Measurements from ENCODE around the gene RIPK1.

DNA sequence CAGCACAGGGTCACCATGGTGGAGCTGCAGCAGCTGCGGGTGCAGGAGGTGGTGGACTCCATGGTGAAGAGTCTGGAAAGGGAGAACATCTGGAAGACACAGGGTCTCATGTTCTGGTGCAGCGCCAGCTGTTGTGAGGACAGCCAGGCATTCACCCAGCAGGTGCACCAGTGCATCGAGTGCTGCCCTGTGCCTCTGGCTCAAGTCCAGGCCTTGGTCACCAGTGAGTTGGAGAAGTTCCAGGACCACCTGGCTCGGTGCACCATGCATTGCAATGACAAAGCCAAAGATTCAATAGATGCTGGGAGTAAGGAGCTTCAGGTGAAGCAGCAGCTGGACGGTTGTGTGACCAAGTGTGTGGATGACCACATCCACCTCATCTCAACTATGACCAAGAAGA, 22.9 kb upstream of the RIPK1 start:
- TF ChIP-seq, protein P1, sequence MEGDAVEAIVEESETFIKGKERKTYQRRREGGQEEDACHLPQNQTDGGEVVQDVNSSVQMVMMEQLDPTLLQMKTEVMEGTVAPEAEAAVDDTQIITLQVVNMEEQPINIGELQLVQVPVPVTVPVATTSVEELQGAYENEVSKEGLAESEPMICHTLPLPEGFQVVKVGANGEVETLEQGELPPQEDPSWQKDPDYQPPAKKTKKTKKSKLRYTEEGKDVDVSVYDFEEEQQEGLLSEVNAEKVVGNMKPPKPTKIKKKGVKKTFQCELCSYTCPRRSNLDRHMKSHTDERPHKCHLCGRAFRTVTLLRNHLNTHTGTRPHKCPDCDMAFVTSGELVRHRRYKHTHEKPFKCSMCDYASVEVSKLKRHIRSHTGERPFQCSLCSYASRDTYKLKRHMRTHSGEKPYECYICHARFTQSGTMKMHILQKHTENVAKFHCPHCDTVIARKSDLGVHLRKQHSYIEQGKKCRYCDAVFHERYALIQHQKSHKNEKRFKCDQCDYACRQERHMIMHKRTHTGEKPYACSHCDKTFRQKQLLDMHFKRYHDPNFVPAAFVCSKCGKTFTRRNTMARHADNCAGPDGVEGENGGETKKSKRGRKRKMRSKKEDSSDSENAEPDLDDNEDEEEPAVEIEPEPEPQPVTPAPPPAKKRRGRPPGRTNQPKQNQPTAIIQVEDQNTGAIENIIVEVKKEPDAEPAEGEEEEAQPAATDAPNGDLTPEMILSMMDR (IDR thresholded peaks at IDR 0.05; ENCODE audit: low read depth, low read length) = no peak
- no peak for TF ChIP-seq POLR2A (IDR thresholded peaks at IDR 0.05; ENCODE audit: extremely low read depth, insufficient read length)

All from NB4 (cell line).